SK-N-SH treated with all-trans-retinoic acid at 6 μM for 48 hours (cell line): ENCODE measurements around the gene MYH3.

Source experiments
- ATAC-seq: fragments of 200-7000 bp; cut with Tn5 transposase; 3 replicates; pipeline ENCODE4 v1.9.1; 2020; ENCODE audit warnings: mild to moderate bottlenecking, moderate library complexity
- ARNTL ChIP-seq: fragments of 450-650 bp; formaldehyde crosslinking; IDR thresholded peaks from 2 replicates; pipeline ENCODE4 v1.5.0; 2020; ENCODE audit warnings: low read depth, mild to moderate bottlenecking, moderate library complexity, borderline replicate concordance
- BACH2 ChIP-seq: fragments of 250-450 bp; sonication (Bioruptor Pico); IDR thresholded peaks from 2 replicates; pipeline ENCODE4 v1.9.0; 2021; ENCODE audit warnings: mild to moderate bottlenecking, borderline replicate concordance
- CSDC2 ChIP-seq: fragments of 250-450 bp; sonication (Bioruptor Pico); IDR thresholded peaks from 2 replicates; pipeline ENCODE4 v1.5.0; 2020; ENCODE audit warnings: mild to moderate bottlenecking, moderate library complexity
- GLIS3 ChIP-seq: fragments of 250-450 bp; sonication (Bioruptor Pico); IDR thresholded peaks from 2 replicates; pipeline ENCODE4 v1.5.0; 2020; ENCODE audit warnings: mild to moderate bottlenecking, moderate library complexity
- OSR1 ChIP-seq: fragments of 250-450 bp; sonication (Bioruptor Pico); IDR thresholded peaks from 2 replicates; pipeline ENCODE4 v1.8.0; 2022; ENCODE audit warnings: moderate library complexity, mild to moderate bottlenecking, inconsistent platforms
- PPARA ChIP-seq: fragments of 250-450 bp; sonication (Bioruptor Pico); IDR thresholded peaks from 2 replicates; pipeline ENCODE4 v1.5.0; 2020; ENCODE audit warnings: mild to moderate bottlenecking, borderline replicate concordance
- RARB ChIP-seq: fragments of 250-450 bp; sonication (Bioruptor Pico); IDR thresholded peaks from 2 replicates; pipeline ENCODE4 v1.8.0; 2021; ENCODE audit warnings: mild to moderate bottlenecking, moderate library complexity
- TCF4 ChIP-seq: fragments of 250-450 bp; sonication (Bioruptor Pico); IDR thresholded peaks from 2 replicates; pipeline ENCODE4 v1.8.0; 2021; ENCODE audit warnings: mild to moderate bottlenecking, moderate library complexity, borderline replicate concordance
- TOX ChIP-seq: fragments of 250-450 bp; sonication (Bioruptor Pico); IDR thresholded peaks from 2 replicates; pipeline ENCODE4 v1.8.0; 2021; ENCODE audit warnings: mild to moderate bottlenecking, moderate library complexity, borderline replicate concordance
- ZC3H10 ChIP-seq: fragments of 250-450 bp; sonication (Bioruptor Pico); IDR thresholded peaks from 2 replicates; pipeline ENCODE4 v1.5.1; 2021; ENCODE audit warnings: mild to moderate bottlenecking, moderate library complexity
- ZFP3 ChIP-seq: fragments of 250-450 bp; sonication (Bioruptor Pico); IDR thresholded peaks from 2 replicates; pipeline ENCODE4 v1.5.0; 2020; ENCODE audit warnings: mild to moderate bottlenecking, moderate library complexity
- ZFP30 ChIP-seq: fragments of 450-650 bp; formaldehyde crosslinking; IDR thresholded peaks from 2 replicates; pipeline ENCODE4 v1.5.0; 2022; ENCODE audit warnings: mild to moderate bottlenecking, moderate library complexity
- ZNF565 ChIP-seq: fragments of 450-650 bp; formaldehyde crosslinking; conservative IDR thresholded peaks from 2 replicates; pipeline ENCODE4 v1.5.0; 2020; ENCODE audit warnings: low read depth, mild to moderate bottlenecking, moderate library complexity
- ZNF8 ChIP-seq: fragments of 450-650 bp; formaldehyde crosslinking; IDR thresholded peaks from 2 replicates; pipeline ENCODE4 v1.5.0; 2020; ENCODE audit warnings: mild to moderate bottlenecking, moderate library complexity
- TF ChIP-seq, protein P1 (sequence below): fragments of 250-450 bp; sonication (Bioruptor Pico); IDR thresholded peaks from 2 replicates; pipeline ENCODE4 v1.5.1; 2021; ENCODE audit warnings: mild to moderate bottlenecking, moderate library complexity
- TF ChIP-seq, protein P2 (sequence below): fragments of 250-450 bp; sonication (Bioruptor Pico); IDR thresholded peaks from 2 replicates; pipeline ENCODE4 v1.8.0; 2021; ENCODE audit warnings: low read depth, mild to moderate bottlenecking, moderate library complexity, borderline replicate concordance
- TF ChIP-seq, protein P3 (sequence below): fragments of 250-450 bp; sonication (Bioruptor Pico); IDR thresholded peaks from 2 replicates; pipeline ENCODE4 v1.8.0; 2020; ENCODE audit warnings: mild to moderate bottlenecking, moderate library complexity, borderline replicate concordance
- TF ChIP-seq, protein P4 (sequence below): fragments of 250-450 bp; sonication (Bioruptor Pico); IDR thresholded peaks from 2 replicates; pipeline ENCODE4 v1.5.0; 2020; ENCODE audit warnings: mild to moderate bottlenecking, moderate library complexity
- TF ChIP-seq, protein P5 (sequence below): fragments of 250-450 bp; sonication (Bioruptor Pico); IDR thresholded peaks from 2 replicates; pipeline ENCODE4 v1.5.1; 2020; ENCODE audit warnings: low read depth, mild to moderate bottlenecking, moderate library complexity

Gene MYH3

DNA sequence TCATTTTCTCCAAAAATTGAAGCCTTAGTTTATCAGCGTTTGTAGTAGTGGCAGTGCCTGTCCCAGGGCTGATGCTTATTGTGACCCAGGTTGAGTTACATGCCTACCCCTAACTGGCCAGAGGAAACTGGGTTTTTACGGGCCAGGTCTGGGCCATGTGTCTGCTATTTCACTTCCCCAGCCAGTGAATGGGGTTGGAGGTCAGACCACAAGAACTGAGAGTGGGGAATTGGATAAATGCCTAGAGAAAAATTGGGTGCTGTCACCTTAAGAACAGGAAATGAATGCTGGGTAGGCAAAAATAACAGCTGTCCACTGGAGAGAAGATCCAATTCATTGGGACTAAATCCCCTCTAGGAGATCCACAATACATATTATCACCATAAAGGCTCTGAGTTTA lies 45.5 kb upstream of the MYH3 start (continued):
- TF ChIP-seq, protein P1, sequence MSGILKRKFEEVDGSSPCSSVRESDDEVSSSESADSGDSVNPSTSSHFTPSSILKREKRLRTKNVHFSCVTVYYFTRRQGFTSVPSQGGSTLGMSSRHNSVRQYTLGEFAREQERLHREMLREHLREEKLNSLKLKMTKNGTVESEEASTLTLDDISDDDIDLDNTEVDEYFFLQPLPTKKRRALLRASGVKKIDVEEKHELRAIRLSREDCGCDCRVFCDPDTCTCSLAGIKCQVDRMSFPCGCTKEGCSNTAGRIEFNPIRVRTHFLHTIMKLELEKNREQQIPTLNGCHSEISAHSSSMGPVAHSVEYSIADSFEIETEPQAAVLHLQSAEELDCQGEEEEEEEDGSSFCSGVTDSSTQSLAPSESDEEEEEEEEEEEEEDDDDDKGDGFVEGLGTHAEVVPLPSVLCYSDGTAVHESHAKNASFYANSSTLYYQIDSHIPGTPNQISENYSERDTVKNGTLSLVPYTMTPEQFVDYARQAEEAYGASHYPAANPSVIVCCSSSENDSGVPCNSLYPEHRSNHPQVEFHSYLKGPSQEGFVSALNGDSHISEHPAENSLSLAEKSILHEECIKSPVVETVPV = no peak
- TF ChIP-seq ARNTL (CRISPR knock-in tag) = no peak
- TF ChIP-seq PPARA = no peak
- no peak for TF ChIP-seq CSDC2 (CRISPR knock-in tag)

DNA sequence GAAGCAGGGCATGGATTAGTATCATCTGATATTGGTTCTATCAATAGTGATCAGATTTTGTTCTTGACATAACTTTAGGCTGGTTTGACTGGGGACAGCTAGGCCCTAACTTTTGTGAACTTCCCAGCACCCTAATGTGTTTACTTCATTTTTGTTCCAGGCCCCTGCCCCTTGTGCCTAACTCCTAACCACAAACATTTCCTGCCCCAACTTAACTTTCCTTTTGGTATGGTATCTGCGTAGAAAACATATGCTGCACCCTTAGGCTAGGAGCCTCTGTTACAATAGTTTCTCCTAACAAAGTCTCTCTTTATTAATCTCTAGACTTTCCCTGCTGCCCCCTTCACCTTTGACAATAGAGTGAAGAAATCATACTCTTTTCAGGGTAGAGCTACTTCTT lies 42.7 kb upstream of the MYH3 start:
- TF ChIP-seq TCF4 (CRISPR knock-in tag) = no peak
- TF ChIP-seq, protein P2, sequence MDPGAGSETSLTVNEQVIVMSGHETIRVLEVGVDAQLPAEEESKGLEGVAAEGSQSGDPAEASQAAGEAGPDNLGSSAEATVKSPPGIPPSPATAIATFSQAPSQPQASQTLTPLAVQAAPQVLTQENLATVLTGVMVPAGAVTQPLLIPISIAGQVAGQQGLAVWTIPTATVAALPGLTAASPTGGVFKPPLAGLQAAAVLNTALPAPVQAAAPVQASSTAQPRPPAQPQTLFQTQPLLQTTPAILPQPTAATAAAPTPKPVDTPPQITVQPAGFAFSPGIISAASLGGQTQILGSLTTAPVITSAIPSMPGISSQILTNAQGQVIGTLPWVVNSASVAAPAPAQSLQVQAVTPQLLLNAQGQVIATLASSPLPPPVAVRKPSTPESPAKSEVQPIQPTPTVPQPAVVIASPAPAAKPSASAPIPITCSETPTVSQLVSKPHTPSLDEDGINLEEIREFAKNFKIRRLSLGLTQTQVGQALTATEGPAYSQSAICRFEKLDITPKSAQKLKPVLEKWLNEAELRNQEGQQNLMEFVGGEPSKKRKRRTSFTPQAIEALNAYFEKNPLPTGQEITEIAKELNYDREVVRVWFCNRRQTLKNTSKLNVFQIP (CRISPR knock-in tag) = no peak
- no peak for ATAC-seq

DNA sequence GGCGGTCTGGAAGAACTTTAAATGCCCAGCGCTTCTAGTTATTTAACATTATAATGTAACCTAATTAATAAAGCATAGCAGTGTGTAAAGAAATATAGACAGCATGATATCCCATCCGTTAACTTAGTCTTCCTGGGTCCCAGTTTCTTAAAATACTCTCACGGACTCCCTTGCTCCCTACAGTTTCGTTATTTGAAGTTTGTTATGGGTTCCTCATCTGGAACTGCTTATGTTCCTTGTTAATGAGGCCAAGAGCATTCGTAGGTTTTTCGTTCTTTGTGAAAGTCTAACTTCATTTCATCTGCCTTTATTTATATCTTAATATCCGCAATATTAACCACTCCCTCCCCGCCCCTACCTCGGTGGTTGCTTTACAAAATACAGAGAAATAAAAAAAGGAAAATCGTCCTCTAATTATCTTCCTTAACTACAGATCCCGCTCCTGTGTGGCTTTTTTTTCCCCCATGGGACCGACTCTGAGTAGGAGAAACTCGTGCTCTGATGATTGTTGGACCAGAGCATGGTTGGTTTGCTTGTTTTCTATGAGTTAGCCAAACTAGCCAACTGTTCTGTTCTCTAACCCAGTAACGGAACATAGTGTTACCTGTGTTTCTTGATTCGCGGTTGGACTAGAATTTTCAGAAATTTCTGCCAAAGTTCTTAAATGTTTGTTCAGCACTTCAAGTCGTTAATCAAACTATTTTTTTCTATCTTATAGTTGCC lies 41.1 kb upstream of the MYH3 start:
- TF ChIP-seq, protein P3, sequence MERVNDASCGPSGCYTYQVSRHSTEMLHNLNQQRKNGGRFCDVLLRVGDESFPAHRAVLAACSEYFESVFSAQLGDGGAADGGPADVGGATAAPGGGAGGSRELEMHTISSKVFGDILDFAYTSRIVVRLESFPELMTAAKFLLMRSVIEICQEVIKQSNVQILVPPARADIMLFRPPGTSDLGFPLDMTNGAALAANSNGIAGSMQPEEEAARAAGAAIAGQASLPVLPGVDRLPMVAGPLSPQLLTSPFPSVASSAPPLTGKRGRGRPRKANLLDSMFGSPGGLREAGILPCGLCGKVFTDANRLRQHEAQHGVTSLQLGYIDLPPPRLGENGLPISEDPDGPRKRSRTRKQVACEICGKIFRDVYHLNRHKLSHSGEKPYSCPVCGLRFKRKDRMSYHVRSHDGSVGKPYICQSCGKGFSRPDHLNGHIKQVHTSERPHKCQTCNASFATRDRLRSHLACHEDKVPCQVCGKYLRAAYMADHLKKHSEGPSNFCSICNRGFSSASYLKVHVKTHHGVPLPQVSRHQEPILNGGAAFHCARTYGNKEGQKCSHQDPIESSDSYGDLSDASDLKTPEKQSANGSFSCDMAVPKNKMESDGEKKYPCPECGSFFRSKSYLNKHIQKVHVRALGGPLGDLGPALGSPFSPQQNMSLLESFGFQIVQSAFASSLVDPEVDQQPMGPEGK = no peak
- TF ChIP-seq, protein P1 = no peak
- no peak for TF ChIP-seq RARB (CRISPR knock-in tag)
- no peak for TF ChIP-seq ZFP3 (CRISPR knock-in tag)
- TF ChIP-seq ZFP30 = no peak
- no peak for TF ChIP-seq CSDC2 (CRISPR knock-in tag)
- TF ChIP-seq, protein P4, sequence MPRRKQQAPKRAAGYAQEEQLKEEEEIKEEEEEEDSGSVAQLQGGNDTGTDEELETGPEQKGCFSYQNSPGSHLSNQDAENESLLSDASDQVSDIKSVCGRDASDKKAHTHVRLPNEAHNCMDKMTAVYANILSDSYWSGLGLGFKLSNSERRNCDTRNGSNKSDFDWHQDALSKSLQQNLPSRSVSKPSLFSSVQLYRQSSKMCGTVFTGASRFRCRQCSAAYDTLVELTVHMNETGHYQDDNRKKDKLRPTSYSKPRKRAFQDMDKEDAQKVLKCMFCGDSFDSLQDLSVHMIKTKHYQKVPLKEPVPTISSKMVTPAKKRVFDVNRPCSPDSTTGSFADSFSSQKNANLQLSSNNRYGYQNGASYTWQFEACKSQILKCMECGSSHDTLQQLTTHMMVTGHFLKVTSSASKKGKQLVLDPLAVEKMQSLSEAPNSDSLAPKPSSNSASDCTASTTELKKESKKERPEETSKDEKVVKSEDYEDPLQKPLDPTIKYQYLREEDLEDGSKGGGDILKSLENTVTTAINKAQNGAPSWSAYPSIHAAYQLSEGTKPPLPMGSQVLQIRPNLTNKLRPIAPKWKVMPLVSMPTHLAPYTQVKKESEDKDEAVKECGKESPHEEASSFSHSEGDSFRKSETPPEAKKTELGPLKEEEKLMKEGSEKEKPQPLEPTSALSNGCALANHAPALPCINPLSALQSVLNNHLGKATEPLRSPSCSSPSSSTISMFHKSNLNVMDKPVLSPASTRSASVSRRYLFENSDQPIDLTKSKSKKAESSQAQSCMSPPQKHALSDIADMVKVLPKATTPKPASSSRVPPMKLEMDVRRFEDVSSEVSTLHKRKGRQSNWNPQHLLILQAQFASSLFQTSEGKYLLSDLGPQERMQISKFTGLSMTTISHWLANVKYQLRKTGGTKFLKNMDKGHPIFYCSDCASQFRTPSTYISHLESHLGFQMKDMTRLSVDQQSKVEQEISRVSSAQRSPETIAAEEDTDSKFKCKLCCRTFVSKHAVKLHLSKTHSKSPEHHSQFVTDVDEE = no peak
- TF ChIP-seq, protein P5, sequence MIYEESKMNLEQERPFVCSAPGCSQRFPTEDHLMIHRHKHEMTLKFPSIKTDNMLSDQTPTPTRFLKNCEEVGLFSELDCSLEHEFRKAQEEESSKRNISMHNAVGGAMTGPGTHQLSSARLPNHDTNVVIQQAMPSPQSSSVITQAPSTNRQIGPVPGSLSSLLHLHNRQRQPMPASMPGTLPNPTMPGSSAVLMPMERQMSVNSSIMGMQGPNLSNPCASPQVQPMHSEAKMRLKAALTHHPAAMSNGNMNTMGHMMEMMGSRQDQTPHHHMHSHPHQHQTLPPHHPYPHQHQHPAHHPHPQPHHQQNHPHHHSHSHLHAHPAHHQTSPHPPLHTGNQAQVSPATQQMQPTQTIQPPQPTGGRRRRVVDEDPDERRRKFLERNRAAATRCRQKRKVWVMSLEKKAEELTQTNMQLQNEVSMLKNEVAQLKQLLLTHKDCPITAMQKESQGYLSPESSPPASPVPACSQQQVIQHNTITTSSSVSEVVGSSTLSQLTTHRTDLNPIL (CRISPR knock-in tag) = no peak
- no peak for TF ChIP-seq ZNF8
- TF ChIP-seq OSR1 (CRISPR knock-in tag) = no peak
- no peak for TF ChIP-seq PPARA
- TF ChIP-seq ZNF565 = no peak
- no peak for TF ChIP-seq ZC3H10 (CRISPR knock-in tag)
- no peak for TF ChIP-seq TOX
- TF ChIP-seq BACH2 = no peak
- TF ChIP-seq, protein P2 (CRISPR knock-in tag) = no peak
- no peak for TF ChIP-seq ARNTL (CRISPR knock-in tag)
- no peak for TF ChIP-seq GLIS3 (CRISPR knock-in tag)
- peak; percentile 6 for ATAC-seq
